Omental fat pad (tissue), 4 donors: ENCODE data around the gene RCCD1. TPM values are rescaled to one million over a fixed set of nuclear protein-coding genes. Genes with fewer than 3 reads are reported as not detected.

Experiments
- ATAC-seq: fragments of 150-250 bp; one replicate; pipeline ENCODE4 v1.9.1; 2016; ENCODE audit warnings: mild to moderate bottlenecking, moderate library complexity; ENCODE audit not compliant: low FRiP score
- DNase-seq: peaks from one replicate; pipeline ENCODE4 v3.0.0-alpha.2; 2019; ENCODE audit warnings: low spot score
- total RNA-seq, 4 donors: library from RNA; depleted of rRNA; stranded (reverse); fragments of >200 nt; gene quantifications; one replicate each; pipeline ENCODE4 v1.1.0, GENCODE V29; 2016
- TF ChIP-seq, protein P1 (sequence below), 3 donors: fragments of 450-650 bp; IDR thresholded peaks; one replicate each; pipeline ENCODE4 v1.5.1; 2016 to 2017; ENCODE audit warnings: antibody characterized with exemption in 3 of 3, mild to moderate bottlenecking in 3 of 3, moderate library complexity in 2 of 3

The RCCD1 gene
- total RNA-seq, 4 donors from 2014 or later: 2.6 to 6.6 (median 5.0) TPM

DNA sequence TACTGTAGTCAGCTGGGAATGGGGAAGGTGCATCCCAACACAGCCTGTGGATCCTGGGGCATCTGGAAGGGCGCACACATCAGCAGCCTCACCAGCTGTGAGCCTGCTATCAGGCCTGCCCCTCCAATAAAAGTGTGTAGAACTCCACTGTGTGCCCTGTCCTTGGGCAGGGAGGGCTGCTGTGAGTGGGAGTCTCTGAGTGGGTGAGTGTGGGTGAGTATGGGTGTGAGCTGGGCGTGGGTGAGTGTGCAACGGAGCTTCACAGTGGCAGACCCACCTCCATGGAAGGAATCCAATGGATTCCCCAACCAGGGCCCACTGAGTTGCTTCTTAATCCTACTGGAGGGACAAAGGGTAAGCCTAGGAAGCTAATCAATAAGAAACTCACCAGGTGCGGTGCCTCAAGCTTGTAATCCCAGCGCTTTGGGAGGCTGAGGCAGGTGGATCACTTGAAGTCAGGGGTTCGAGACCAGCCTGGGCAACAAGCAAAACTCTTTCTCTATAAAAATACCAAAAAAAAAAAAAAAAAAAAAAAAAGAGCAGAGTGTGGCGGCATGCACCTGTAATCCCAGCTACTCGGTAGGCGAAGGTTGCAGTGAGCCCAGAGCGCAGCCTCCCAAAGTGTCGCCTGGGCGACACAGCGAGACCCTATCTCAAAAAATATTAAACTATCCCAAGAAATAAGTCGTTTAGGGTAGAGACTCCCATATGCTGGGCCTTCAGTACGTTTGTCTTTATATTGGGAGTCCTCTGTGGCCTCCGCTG is 555 bp upstream of the RCCD1 start:
- DNase-seq (no peak), ATAC-seq (no peak)
- TF ChIP-seq, protein P1, sequence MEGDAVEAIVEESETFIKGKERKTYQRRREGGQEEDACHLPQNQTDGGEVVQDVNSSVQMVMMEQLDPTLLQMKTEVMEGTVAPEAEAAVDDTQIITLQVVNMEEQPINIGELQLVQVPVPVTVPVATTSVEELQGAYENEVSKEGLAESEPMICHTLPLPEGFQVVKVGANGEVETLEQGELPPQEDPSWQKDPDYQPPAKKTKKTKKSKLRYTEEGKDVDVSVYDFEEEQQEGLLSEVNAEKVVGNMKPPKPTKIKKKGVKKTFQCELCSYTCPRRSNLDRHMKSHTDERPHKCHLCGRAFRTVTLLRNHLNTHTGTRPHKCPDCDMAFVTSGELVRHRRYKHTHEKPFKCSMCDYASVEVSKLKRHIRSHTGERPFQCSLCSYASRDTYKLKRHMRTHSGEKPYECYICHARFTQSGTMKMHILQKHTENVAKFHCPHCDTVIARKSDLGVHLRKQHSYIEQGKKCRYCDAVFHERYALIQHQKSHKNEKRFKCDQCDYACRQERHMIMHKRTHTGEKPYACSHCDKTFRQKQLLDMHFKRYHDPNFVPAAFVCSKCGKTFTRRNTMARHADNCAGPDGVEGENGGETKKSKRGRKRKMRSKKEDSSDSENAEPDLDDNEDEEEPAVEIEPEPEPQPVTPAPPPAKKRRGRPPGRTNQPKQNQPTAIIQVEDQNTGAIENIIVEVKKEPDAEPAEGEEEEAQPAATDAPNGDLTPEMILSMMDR (IDR thresholded peaks at IDR 0.05): no peak

DNA sequence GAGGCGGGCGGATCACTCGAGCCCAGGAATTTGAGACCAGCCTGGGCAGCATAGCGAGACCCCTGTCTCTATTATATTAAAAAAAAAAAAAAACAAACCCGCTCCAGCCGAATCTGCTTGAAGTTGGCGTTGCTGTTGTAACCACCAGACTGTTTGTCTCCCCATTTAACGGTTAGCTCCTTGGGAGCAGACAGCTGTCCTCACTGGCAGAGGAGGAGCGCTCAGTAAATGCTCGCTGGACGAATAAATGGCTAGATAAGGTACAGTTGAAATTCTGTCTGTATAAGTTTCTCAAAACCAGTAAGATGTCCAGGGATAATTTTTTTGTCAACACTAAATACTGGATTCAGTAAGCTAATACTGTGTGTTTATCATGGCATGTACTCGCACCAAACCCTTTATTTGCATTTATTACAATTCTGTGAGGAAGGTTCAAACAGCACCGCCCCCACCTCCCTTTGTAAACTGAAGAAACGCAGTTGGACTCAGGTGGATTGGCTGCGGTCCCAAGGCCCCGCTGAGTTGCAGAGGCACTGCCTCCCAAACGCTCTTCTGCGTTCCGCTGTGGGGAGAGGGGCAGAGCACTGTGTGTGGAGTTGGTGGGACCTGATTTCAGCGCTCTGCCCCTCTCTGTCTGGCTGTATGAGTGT is 1.1 kb downstream of the RCCD1 start:
- TF ChIP-seq, protein P1 (IDR thresholded peaks at IDR 0.05): no peak
- no peak for ATAC-seq
- no peak for DNase-seq

DNA sequence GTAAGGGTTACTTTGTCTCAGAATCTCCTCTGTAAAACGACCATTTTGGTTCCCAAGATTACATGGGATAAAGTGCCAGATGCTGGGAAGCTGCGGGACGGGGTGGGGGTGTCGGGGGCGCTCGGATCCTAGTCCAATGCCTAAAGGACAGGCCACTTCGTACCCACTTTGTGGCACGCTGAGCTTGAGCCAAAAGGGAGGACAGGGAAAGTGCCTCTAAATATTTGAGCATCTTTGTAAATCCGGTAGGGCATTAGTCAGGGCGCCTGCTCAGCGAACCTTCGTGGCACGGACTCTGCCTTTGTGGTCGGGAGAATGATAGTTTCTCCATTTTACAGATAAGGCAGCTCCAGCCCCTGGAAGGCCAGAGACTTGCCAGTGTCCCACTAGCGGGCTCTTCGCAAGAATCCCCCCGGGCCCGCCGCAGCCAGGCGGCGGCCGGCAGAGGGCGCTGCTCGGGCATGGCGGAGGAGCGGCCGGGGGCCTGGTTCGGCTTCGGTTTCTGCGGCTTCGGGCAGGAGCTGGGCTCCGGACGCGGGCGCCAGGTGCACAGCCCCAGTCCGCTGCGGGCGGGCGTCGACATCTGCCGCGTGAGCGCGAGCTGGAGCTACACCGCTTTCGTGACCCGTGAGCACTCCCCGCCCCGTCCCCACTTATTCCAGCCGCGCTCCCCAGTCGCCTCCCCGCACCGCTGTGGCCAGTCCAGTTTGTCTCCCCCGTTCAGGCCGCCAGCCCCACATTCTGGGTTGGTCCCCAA is 1.8 kb downstream of the RCCD1 start:
- DNase-seq (peak; percentile 63), ATAC-seq (peak; percentile 59)
- TF ChIP-seq, protein P1 (IDR thresholded peaks at IDR 0.05): peak in 1 of 3 donors; percentile 80

DNA sequence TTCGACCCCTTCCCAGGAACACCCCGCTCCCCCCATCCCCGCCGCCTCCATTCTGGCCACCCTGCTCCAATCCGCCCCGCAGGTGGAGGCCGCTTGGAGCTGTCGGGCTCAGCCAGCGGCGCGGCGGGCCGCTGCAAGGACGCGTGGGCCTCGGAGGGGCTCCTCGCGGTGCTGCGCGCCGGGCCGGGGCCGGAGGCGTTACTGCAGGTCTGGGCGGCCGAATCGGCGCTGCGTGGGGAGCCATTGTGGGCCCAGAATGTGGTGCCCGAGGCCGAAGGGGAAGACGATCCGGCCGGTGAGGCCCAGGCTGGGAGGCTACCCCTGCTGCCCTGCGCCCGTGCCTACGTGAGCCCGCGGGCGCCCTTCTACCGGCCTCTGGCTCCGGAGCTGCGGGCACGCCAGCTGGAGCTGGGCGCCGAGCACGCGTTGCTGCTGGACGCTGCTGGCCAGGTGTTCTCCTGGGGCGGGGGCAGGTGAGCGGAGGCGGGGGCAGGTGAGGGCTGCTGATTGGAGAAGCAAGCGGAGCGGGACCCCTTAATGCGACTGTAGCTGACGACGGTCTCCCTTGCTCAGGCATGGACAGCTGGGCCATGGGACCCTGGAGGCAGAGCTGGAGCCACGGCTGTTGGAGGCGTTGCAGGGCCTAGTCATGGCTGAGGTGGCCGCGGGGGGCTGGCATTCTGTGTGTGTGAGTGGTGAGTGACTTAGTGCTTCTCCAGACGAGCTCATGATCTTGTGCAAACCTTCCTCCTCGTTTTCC is 2.5 kb downstream of the RCCD1 start:
- ATAC-seq: peak; percentile 25
- TF ChIP-seq, protein P1 (IDR thresholded peaks at IDR 0.05): no peak
- DNase-seq: no peak

DNA sequence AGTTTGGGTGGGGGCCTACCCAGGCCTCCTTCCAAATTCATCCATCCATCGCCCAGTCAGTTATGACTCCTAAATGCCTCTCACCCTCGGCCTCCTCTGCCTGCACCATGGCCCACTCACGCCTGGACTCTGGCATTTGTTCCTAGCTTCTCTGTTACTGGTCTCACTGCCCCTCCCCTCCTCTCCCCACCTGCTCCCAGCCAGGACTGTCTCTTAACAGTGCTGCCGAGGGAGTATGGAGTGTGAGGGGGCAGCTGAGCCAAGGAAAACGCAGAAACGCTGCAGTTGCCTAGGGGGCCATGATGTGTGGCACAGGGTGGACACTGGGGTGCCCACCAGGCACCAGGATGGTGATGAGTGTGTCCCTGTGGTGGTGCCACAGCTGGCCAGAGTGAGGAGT is 3.1 kb downstream of the RCCD1 start:
- ATAC-seq: no peak
- DNase-seq: no peak
- TF ChIP-seq, protein P1 (IDR thresholded peaks at IDR 0.05): no peak

DNA sequence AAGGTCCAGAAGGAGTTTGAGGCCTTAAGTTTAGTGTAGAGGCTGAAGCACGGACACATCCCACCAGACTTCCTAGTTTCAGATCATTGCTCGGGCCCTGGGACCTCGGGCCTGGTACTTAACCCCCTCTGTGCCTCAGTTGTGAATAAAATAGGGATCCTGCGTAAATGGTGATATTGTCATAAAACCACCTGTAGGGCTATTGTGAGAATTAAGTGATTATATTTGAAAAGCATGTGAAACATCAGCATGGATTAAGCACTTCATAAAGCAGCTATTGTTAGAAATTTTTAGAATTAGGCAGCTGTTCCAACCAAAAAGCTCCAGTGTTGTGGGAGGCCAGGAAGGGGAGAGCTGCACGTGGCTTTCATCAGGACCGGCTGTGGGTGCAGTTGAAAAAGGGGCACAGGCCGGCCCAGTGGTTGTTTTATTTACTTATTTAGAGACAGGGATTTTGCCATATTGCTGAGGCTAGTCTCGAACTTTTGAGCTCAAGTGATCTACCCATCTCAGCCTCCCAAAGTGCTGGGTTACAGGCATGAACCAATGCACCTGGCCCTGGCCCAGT is 4.4 kb downstream of the RCCD1 start:
- DNase-seq (no peak), ATAC-seq (no peak)
- TF ChIP-seq, protein P1 (IDR thresholded peaks at IDR 0.05): no peak
